Stimulated activated CD4-positive, alpha-beta T cell treated with anti-CD3 and anti-CD28 coated beads, Interleukin-4, amount 100 ng/mL, for 48 hours (primary cell): Measurements from ENCODE around the gene ZFP2.
"Not testable (repeated sequence)": the region's sequence is repeated elsewhere in the genome, so short reads cannot be mapped to it uniquely, and the experiment has no call there.

Experiments
- DNase-seq, 2 donors: peaks; one replicate each; pipeline ENCODE4 v3.0.0-alpha.2; 2020; ENCODE audit warnings: low read depth in 2 of 2

ZFP2 gene

GRCh38 chr5:178895615-178896571, at the start of gene ZFP2:
Gene ZFP2 (plus strand): TSS chr5:178895913. CDS start chr5:178931314, 35,401 bp downstream.
- DNase-seq, result peak in 1 of 2 donors; percentile 6

- DNase-seq, result no peak
Observed at GRCh38 chr5:178849316-178849715, 46.4 kb upstream of the ZFP2 start.

- DNase-seq, result no peak
Observed at GRCh38 chr5:178851951-178852350, 43.8 kb upstream of the ZFP2 start.

GRCh38 chr5:178854284-178854683, 41.4 kb upstream of the ZFP2 start:
- DNase-seq, result no peak

GRCh38 chr5:178859625-178860521, 35.8 kb upstream of the ZFP2 start, which contains the start of gene ZNF354B:
Gene ZNF354B (plus strand): TSS chr5:178859953. CDS start chr5:178861048, 1,095 bp downstream.
- peak; percentile 69 to 80 for DNase-seq

- not testable (repeated sequence) for DNase-seq
Observed at GRCh38 chr5:178860615-178861014, 35.1 kb upstream of the ZFP2 start.

GRCh38 chr5:178861627-178862026, 34.1 kb upstream of the ZFP2 start:
- DNase-seq, result no peak

- DNase-seq, result no peak
Observed at GRCh38 chr5:178866946-178867345, 28.8 kb upstream of the ZFP2 start.

- DNase-seq, result no peak
Observed at GRCh38 chr5:178869577-178869976, 26.1 kb upstream of the ZFP2 start.

GRCh38 chr5:178870411-178870810, 25.3 kb upstream of the ZFP2 start:
- DNase-seq, result no peak

- DNase-seq, result no peak
Observed at GRCh38 chr5:178872302-178872701, 23.4 kb upstream of the ZFP2 start.

GRCh38 chr5:178883115-178883694, 12.5 kb upstream of the ZFP2 start:
- not testable (repeated sequence) for DNase-seq

- no peak for DNase-seq
Observed at GRCh38 chr5:178883815-178884430, 11.8 kb upstream of the ZFP2 start.

- no peak for DNase-seq
Observed at GRCh38 chr5:178899289-178899688, 3.6 kb downstream of the ZFP2 start.

- DNase-seq, result no peak
Observed at GRCh38 chr5:178902849-178903248, 7.1 kb downstream of the ZFP2 start.

GRCh38 chr5:178931846-178932760, 36.4 kb downstream of the ZFP2 start:
- DNase-seq, result no peak

- no peak for DNase-seq
Observed at GRCh38 chr5:178940569-178941360, 45.1 kb downstream of the ZFP2 start, which contains the start of gene ZNF454. Gene ZNF454 (plus strand): TSS chr5:178941198. CDS start chr5:178942792, 1,594 bp downstream.

GRCh38 chr5:178941361-178941760, 45.6 kb downstream of the ZFP2 start:
- DNase-seq, result no peak

GRCh38 chr5:178965465-178966055, 69.8 kb downstream of the ZFP2 start:
- no peak for DNase-seq
